IMR-90 (cell line): ENCODE data around the gene MPZL1. TPM values are rescaled to one million over a fixed set of nuclear protein-coding genes. Genes with fewer than 3 reads are reported as not detected.

ENCODE experiments used
- ATAC-seq: fragments of 200-7000 bp; cut with Tn5 transposase; 2 replicates; pipeline ENCODE4 v1.9.1; 2020; ENCODE audit warnings: low read depth, mild to moderate bottlenecking, moderate library complexity
- BruUV-seq: library from RNA; stranded (reverse); fragments of 400-500 nt; replicated peaks from 2 replicates; lab custom pipeline; 2021; lab: Mats Ljungman, UMichigan
- CTCF ChIA-PET: fragments of 300-600 bp; formaldehyde crosslinking; extraction: SDS; loops from one replicate; lab custom pipeline; 2021; ENCODE audit warnings: antibody characterized with exemption; lab: Yijun Ruan, JAX
- POLR2A ChIA-PET: fragments of 300-600 bp; sonication (Branson Sonifier 250); formaldehyde crosslinking; loops from one replicate; lab custom pipeline; 2022; ENCODE audit warnings: antibody characterized with exemption; ENCODE audit not compliant: unreplicated experiment; lab: Charles Lee
- DNase-seq: peaks from one replicate; pipeline ENCODE4 v3.0.0; 2013
- H2AFZ ChIP-seq: replicated peaks from 2 replicates; pipeline ENCODE3; 2013; ENCODE audit warnings: low read length, mild to moderate bottlenecking; ENCODE audit not compliant: poor library complexity
- H2AK5ac ChIP-seq: 2 replicates; pipeline ENCODE4 v1.6.1; 2013; ENCODE audit warnings: low read depth, low read length, inconsistent platforms
- H2AK9ac ChIP-seq: replicated peaks from 2 replicates; pipeline ENCODE3; 2013; ENCODE audit warnings: mild to moderate bottlenecking, low read depth, low read length, moderate library complexity; ENCODE audit not compliant: poor library complexity
- H2BK120ac ChIP-seq: 2 replicates; pipeline ENCODE4 v1.6.1; 2013; ENCODE audit warnings: low read depth, low read length, inconsistent platforms
- H2BK15ac ChIP-seq: 3 replicates; pipeline ENCODE4 v1.6.1; 2013; ENCODE audit warnings: low read depth, low read length, inconsistent platforms
- H2BK20ac ChIP-seq: 2 replicates; pipeline ENCODE4 v1.6.1; 2013; ENCODE audit warnings: low read depth, mild to moderate bottlenecking, inconsistent platforms, low read length, moderate library complexity
- H2BK5ac ChIP-seq: 2 replicates; pipeline ENCODE4 v1.6.1; 2013; ENCODE audit warnings: mild to moderate bottlenecking, low read depth, low read length, inconsistent platforms; ENCODE audit not compliant: poor library complexity, severe bottlenecking
- H3K14ac ChIP-seq: replicated peaks from 2 replicates; pipeline ENCODE4 v1.6.1; 2013; ENCODE audit warnings: low read depth, low read length, inconsistent platforms
- H3K18ac ChIP-seq: 2 replicates; pipeline ENCODE4 v1.6.1; 2013; ENCODE audit warnings: low read depth, low read length, control low read depth
- H3K23ac ChIP-seq: 2 replicates; pipeline ENCODE4 v1.6.1; 2013; ENCODE audit warnings: low read depth, low read length, inconsistent platforms
- H3K27ac ChIP-seq: 2 replicates; pipeline ENCODE4 v1.5.1; 2013; ENCODE audit warnings: mild to moderate bottlenecking, control low read depth, low read length; ENCODE audit not compliant: insufficient read depth
- H3K27me3 ChIP-seq: 2 replicates; pipeline ENCODE4 v1.6.1; 2013; ENCODE audit warnings: low read length; ENCODE audit not compliant: control insufficient read depth, insufficient read depth
- H3K36me3 ChIP-seq: 2 replicates; pipeline ENCODE4 v1.6.1; 2013; ENCODE audit warnings: low read length, mixed read lengths; ENCODE audit not compliant: control insufficient read depth, insufficient read depth
- H3K4ac ChIP-seq: 2 replicates; pipeline ENCODE4 v1.6.1; 2013; ENCODE audit warnings: low read depth, low read length, inconsistent platforms
- H3K4me1 ChIP-seq: 2 replicates; pipeline ENCODE4 v1.6.1; 2013; ENCODE audit warnings: low read length, mixed read lengths; ENCODE audit not compliant: control insufficient read depth, insufficient read depth
- H3K4me2 ChIP-seq: 2 replicates; pipeline ENCODE4 v1.6.1; 2013; ENCODE audit warnings: low read depth, mild to moderate bottlenecking, control low read depth, low read length, moderate library complexity
- H3K4me3 ChIP-seq: 2 replicates; pipeline ENCODE4 v1.5.1; 2013; ENCODE audit warnings: low read depth, mild to moderate bottlenecking, control low read depth, low read length, moderate library complexity; ENCODE audit not compliant: insufficient read depth
- H3K56ac ChIP-seq: 2 replicates; pipeline ENCODE4 v1.6.1; 2013; ENCODE audit warnings: low read length, inconsistent platforms; ENCODE audit not compliant: insufficient read depth; ENCODE audit errors: extremely low read depth
- H3K79me1 ChIP-seq, 2 experiments: 2 replicates each; pipeline ENCODE4 v1.6.1; 2013; ENCODE audit warnings: low read length in 2 of 2, inconsistent platforms in 1 of 2, low read depth in 1 of 2
- H3K9ac ChIP-seq: 2 replicates; pipeline ENCODE4 v1.6.1; 2013; ENCODE audit warnings: low read depth, low read length, control low read depth
- H3K9me1 ChIP-seq: 2 replicates; pipeline ENCODE4 v1.6.1; 2013; ENCODE audit warnings: low read length, inconsistent platforms; ENCODE audit not compliant: insufficient read depth
- H3K9me3 ChIP-seq: 2 replicates; pipeline ENCODE4 v1.6.1; 2013; ENCODE audit warnings: low read length; ENCODE audit not compliant: control insufficient read depth, insufficient read depth
- H4K20me1 ChIP-seq: 2 replicates; pipeline ENCODE4 v1.6.1; 2013; ENCODE audit warnings: low read length, inconsistent platforms; ENCODE audit not compliant: insufficient read depth
- H4K5ac ChIP-seq: 2 replicates; pipeline ENCODE4 v1.6.1; 2013; ENCODE audit warnings: mild to moderate bottlenecking, low read depth, low read length, control low read depth
- H4K8ac ChIP-seq, 2 experiments: 2 replicates each; pipeline ENCODE4 v1.6.1; 2013; ENCODE audit warnings: low read depth in 2 of 2, low read length in 2 of 2, control low read depth in 1 of 2, inconsistent platforms in 1 of 2
- H4K91ac ChIP-seq: 2 replicates; pipeline ENCODE4 v1.6.1; 2013; ENCODE audit warnings: low read depth, low read length, inconsistent platforms; ENCODE audit not compliant: insufficient read depth
- BHLHE40 ChIP-seq: fragments of 150-350 bp; IDR thresholded peaks from 2 replicates; pipeline ENCODE4 v1.6.1; 2016; ENCODE audit warnings: mild to moderate bottlenecking, low read depth, low read length
- CEBPB ChIP-seq: IDR thresholded peaks from 2 replicates; pipeline ENCODE4 v1.6.1; 2012; ENCODE audit warnings: low read depth, low read length, improper control_type of control experiment
- CHD1 ChIP-seq: IDR thresholded peaks from 2 replicates; pipeline ENCODE4 v1.6.1; 2012; ENCODE audit warnings: low read depth, low read length, improper control_type of control experiment
- FOS ChIP-seq: fragments of 150-350 bp; IDR thresholded peaks from 2 replicates; pipeline ENCODE4 v1.6.1; 2016; ENCODE audit warnings: low read depth, low read length
- MAFK ChIP-seq: IDR thresholded peaks from 2 replicates; pipeline ENCODE4 v1.6.1; 2012; ENCODE audit warnings: low read depth, low read length, improper control_type of control experiment
- NFE2L2 ChIP-seq: fragments of 150-350 bp; IDR thresholded peaks from 2 replicates; pipeline ENCODE4 v1.6.1; 2016; ENCODE audit warnings: low read depth, mild to moderate bottlenecking, low read length
- POLR2A ChIP-seq: IDR thresholded peaks from 2 replicates; pipeline ENCODE4 v1.6.1; 2012; ENCODE audit warnings: mild to moderate bottlenecking, low read depth, low read length
- RCOR1 ChIP-seq: IDR thresholded peaks from 2 replicates; pipeline ENCODE4 v1.6.1; 2012; ENCODE audit warnings: mild to moderate bottlenecking, low read length, improper control_type of control experiment; ENCODE audit not compliant: insufficient replicate concordance
- RFX5 ChIP-seq: IDR thresholded peaks from 2 replicates; pipeline ENCODE4 v1.8.0; 2012; ENCODE audit warnings: low read depth, mild to moderate bottlenecking, low read length, moderate library complexity
- WGBS, 2 experiments: methylation state at CpG; one replicate each; pipeline versions ENCODE4 v1.1.5 to v1.1.7; 2013; ENCODE audit warnings: missing lambda C conversion rate in 2 of 2; ENCODE audit not compliant: insufficient read length in 1 of 2; ENCODE audit errors: extremely low coverage in 2 of 2; 5-methylcytosine and 5-hydroxymethylcytosine counted together
- dilution Hi-C: fragments of 300-500 bp; cut with HindIII; formaldehyde crosslinking; loops from one replicate; pipeline ENCODE4 v1.14.3; 2018; ENCODE audit warnings: low sequenced_read_pairs; ENCODE audit not compliant: unreplicated experiment
- in situ Hi-C: fragments of 300-500 bp; cut with MboI; formaldehyde crosslinking; loops from 3 replicates; pipeline ENCODE4 v1.14.3; 2019; ENCODE audit warnings: low sequenced_read_pairs, inconsistent platforms, mixed read lengths
- intact Hi-C: fragments of 100-400 bp; cut with micrococcal nuclease; formaldehyde crosslinking; loops from 2 replicates; pipeline ENCODE4 v1.10.0; 2022
- polyA plus RNA-seq, 3 experiments: library from polyadenylated mRNA; depleted of rRNA; stranded (reverse); fragments of >200 nt; gene quantifications; 2 replicates each; pipeline ENCODE4 v1.2.3, GENCODE V29; 2012; ENCODE audit warnings: low replicate concordance in 1 of 3
- total RNA-seq: library from RNA; depleted of rRNA; stranded (reverse); fragments of >200 nt; gene quantifications from 2 replicates; pipeline ENCODE4 v1.2.3, GENCODE V29; 2012
- TF ChIP-seq, protein P1 (sequence below): fragments of 150-350 bp; IDR thresholded peaks from 2 replicates; pipeline ENCODE4 v1.6.1; 2017; ENCODE audit warnings: mild to moderate bottlenecking, antibody characterized with exemption, low read length, low read depth
- TF ChIP-seq, protein P2 (sequence below): conservative IDR thresholded peaks from 2 replicates; pipeline ENCODE4 v1.5.1; 2012; ENCODE audit warnings: mild to moderate bottlenecking, low read depth, low read length, improper control_type of control experiment

The MPZL1 gene
- total and polyA plus RNA-seq, 2 of the 4 experiments (the other 2 are of a cell fraction), result 55.3 to 87.3 TPM

- no peak overlapping the region for H3K14ac ChIP-seq
- H3K36me3 ChIP-seq, result no peaks in the 10 kb centered on the region
- H3K27ac ChIP-seq, result no peak overlapping the region
- no peak overlapping the region for H2BK20ac ChIP-seq
- no peak overlapping the region for H2AK9ac ChIP-seq
- no peak overlapping the region for H3K56ac ChIP-seq
- in situ Hi-C loops (loop anchor here (25.0 kb wide), 1 partner anchor 415 kb away; no protein-coding TSS in a partner anchor), dilution Hi-C loops (no loop called here), intact Hi-C loops (no loop called here)
- H4K91ac ChIP-seq, result no peak overlapping the region
- H2AFZ ChIP-seq, result no peak overlapping the region
- no peak overlapping the region for H2BK15ac ChIP-seq
- WGBS, 2 experiments, result no CpG with 5 or more reads among the region's 7 CpGs
- H3K27me3 ChIP-seq, result peaks cover 30% of the 10 kb centered on the region
- H3K9me3 ChIP-seq, result no peaks in the 10 kb centered on the region
- H3K4me1 ChIP-seq, result no peaks in the 10 kb centered on the region
- H2BK120ac ChIP-seq, result no peak overlapping the region
- H3K18ac ChIP-seq, result no peak overlapping the region
- no peak overlapping the region for H2BK5ac ChIP-seq
- H2AK5ac ChIP-seq, result no peak overlapping the region
- no peaks in the 10 kb centered on the region for H3K79me1 ChIP-seq
- TF ChIP-seq NFE2L2 (no peak), CHD1 (no peak), MAFK (no peak), CEBPB (no peak), POLR2A (no peak), RFX5 (no peak), RCOR1 (no peak), BHLHE40 (no peak), FOS (no peak)
- TF ChIP-seq, protein P1, sequence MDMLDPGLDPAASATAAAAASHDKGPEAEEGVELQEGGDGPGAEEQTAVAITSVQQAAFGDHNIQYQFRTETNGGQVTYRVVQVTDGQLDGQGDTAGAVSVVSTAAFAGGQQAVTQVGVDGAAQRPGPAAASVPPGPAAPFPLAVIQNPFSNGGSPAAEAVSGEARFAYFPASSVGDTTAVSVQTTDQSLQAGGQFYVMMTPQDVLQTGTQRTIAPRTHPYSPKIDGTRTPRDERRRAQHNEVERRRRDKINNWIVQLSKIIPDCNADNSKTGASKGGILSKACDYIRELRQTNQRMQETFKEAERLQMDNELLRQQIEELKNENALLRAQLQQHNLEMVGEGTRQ, result no peak
- TF ChIP-seq, protein P2, sequence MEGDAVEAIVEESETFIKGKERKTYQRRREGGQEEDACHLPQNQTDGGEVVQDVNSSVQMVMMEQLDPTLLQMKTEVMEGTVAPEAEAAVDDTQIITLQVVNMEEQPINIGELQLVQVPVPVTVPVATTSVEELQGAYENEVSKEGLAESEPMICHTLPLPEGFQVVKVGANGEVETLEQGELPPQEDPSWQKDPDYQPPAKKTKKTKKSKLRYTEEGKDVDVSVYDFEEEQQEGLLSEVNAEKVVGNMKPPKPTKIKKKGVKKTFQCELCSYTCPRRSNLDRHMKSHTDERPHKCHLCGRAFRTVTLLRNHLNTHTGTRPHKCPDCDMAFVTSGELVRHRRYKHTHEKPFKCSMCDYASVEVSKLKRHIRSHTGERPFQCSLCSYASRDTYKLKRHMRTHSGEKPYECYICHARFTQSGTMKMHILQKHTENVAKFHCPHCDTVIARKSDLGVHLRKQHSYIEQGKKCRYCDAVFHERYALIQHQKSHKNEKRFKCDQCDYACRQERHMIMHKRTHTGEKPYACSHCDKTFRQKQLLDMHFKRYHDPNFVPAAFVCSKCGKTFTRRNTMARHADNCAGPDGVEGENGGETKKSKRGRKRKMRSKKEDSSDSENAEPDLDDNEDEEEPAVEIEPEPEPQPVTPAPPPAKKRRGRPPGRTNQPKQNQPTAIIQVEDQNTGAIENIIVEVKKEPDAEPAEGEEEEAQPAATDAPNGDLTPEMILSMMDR, result no peak
- ChIA-PET CTCF (no interaction called here), POLR2A (no interaction called here)
- 0 out of 2 replicates have a peak, but pooled peaks cover 4% of the 10 kb centered on the region for H3K9me1 ChIP-seq
- no peak overlapping the region for H4K8ac ChIP-seq
- ATAC-seq (no peak), DNase-seq (no peak)
- no peak overlapping the region for H3K23ac ChIP-seq
- no peak overlapping the region for H3K9ac ChIP-seq
- BruUV-seq, result no TSS peak
- H4K20me1 ChIP-seq, result no peaks in the 10 kb centered on the region
- H3K4me2 ChIP-seq, result no peak overlapping the region
- H3K4ac ChIP-seq, result no peak overlapping the region
- H3K4me3 ChIP-seq, result no peak overlapping the region
- no peak overlapping the region for H4K5ac ChIP-seq
Observed at GRCh38 chr1:167676916-167677848, 44.6 kb upstream of the MPZL1 start.
